ENCODE measurements around the gene IRF1.

The IRF1 gene

GRCh38 chr5:132480546-132480892, 10.1 kb downstream of the IRF1 start:
- Histone ChIP-seq H3K4me1 (peaks cover 0 to 39% (median 22%) of the 10 kb centered on the region in 4 donors), H3K9me3 (no peaks in the 10 kb centered on the region), H3K27me3 (no peaks in the 10 kb centered on the region), H3K4me3 (no peak overlapping the region), H3K27ac (no peak overlapping the region), H3K36me3 (peaks cover 4 to 41% (median 38%) of the 10 kb centered on the region in 3 donors)
- intact Hi-C loops (cut with DNase I; ENCODE audit: low total_unique reads): no loop called here
- DNase-seq: no peak
- no peak for TF ChIP-seq CTCF (IDR thresholded peaks at IDR 0.05)

GRCh38 chr5:132480042-132480441, 10.5 kb downstream of the IRF1 start:
- no peak for TF ChIP-seq CTCF (IDR thresholded peaks at IDR 0.05)
- H3K4me3 ChIP-seq: no peak overlapping the region
- intact Hi-C loops (cut with DNase I; ENCODE audit: low total_unique reads): no loop called here
- H3K27ac ChIP-seq: no peak overlapping the region
- peaks cover 0 to 44% (median 27%) of the 10 kb centered on the region in 4 donors for H3K4me1 ChIP-seq
- DNase-seq: no peak
- H3K9me3 ChIP-seq: no peaks in the 10 kb centered on the region
- H3K27me3 ChIP-seq: no peaks in the 10 kb centered on the region
- H3K36me3 ChIP-seq: peaks cover 4 to 36% (median 33%) of the 10 kb centered on the region in 3 donors

GRCh38 chr5:132479111-132479951, 11.2 kb downstream of the IRF1 start:
- no peak for DNase-seq
- Histone ChIP-seq H3K27ac (peak overlapping the region; percentile 55 to 61), H3K4me1 (peaks cover 0 to 51% (median 32%) of the 10 kb centered on the region in 4 donors), H3K36me3 (peaks cover 4 to 29% (median 27%) of the 10 kb centered on the region in 3 donors), H3K4me3 (no peak overlapping the region), H3K27me3 (no peaks in the 10 kb centered on the region), H3K9me3 (no peaks in the 10 kb centered on the region)
- no peak for TF ChIP-seq CTCF (IDR thresholded peaks at IDR 0.05)
- intact Hi-C loops (cut with DNase I; ENCODE audit: low total_unique reads): no loop called here

GRCh38 chr5:132478366-132478871, 12.2 kb downstream of the IRF1 start:
- peak overlapping the region; percentile 55 to 61 for H3K27ac ChIP-seq
- DNase-seq: no peak
- peaks cover 4 to 20% (median 18%) of the 10 kb centered on the region in 3 donors for H3K36me3 ChIP-seq
- H3K4me3 ChIP-seq: no peak overlapping the region
- H3K27me3 ChIP-seq: no peaks in the 10 kb centered on the region
- no peaks in the 10 kb centered on the region for H3K9me3 ChIP-seq
- H3K4me1 ChIP-seq: peaks cover 0 to 52% (median 32%) of the 10 kb centered on the region in 4 donors
- TF ChIP-seq CTCF (IDR thresholded peaks at IDR 0.05): no peak
- intact Hi-C loops (cut with DNase I; ENCODE audit: low total_unique reads): no loop called here

- peak overlapping the region; percentile 55 to 61 for H3K27ac ChIP-seq
- no peak for DNase-seq
These were observed 12.7 kb downstream of the IRF1 start for GRCh38 chr5:132477784-132478365.

More at GRCh38 chr5:132477784-132478365, 12.7 kb downstream of the IRF1 start:
- Histone ChIP-seq H3K4me1 (peaks cover 0 to 52% (median 32%) of the 10 kb centered on the region in 4 donors), H3K27me3 (no peaks in the 10 kb centered on the region), H3K9me3 (no peaks in the 10 kb centered on the region), H3K36me3 (peaks cover 0 to 15% (median 12%) of the 10 kb centered on the region in 3 donors), H3K4me3 (no peak overlapping the region)
- intact Hi-C loops (cut with DNase I; ENCODE audit: low total_unique reads): no loop called here
- TF ChIP-seq CTCF (IDR thresholded peaks at IDR 0.05): no peak

Measured in tibial artery (tissue), 4 donors.